ENCODE data around the gene IL16. TPM values are rescaled to one million over a fixed set of nuclear protein-coding genes. Genes with fewer than 3 reads are reported as not detected.

IL16 gene
- total RNA-seq, 1 donor from 2014 or later: 34.6 TPM

GRCh38 chr15:81301815-81302399 is 105.2 kb downstream of the IL16 start:
- H3K27ac ChIP-seq: peak overlapping the region; percentile 64
- H3K9me3 ChIP-seq: no peaks in the 10 kb centered on the region
- intact Hi-C loops (cut with DNase I): no loop called here
- peak; percentile 67 to 80 for ATAC-seq
- H3K4me1 ChIP-seq: peaks cover 71% of the 10 kb centered on the region
- no peak for TF ChIP-seq CTCF (IDR thresholded peaks at IDR 0.05)
- H3K4me3 ChIP-seq: peak overlapping the region; percentile 59
- DNase-seq: peak; percentile 75
- no peaks in the 10 kb centered on the region for H3K27me3 ChIP-seq (ENCODE audit: low read depth)
- H3K36me3 ChIP-seq: peaks cover 93% of the 10 kb centered on the region

- Histone ChIP-seq H3K4me1 (peaks cover 63% of the 10 kb centered on the region), H3K36me3 (peaks cover 99% of the 10 kb centered on the region), H3K27ac (peak overlapping the region; percentile 64), H3K9me3 (no peaks in the 10 kb centered on the region), H3K27me3 (ENCODE audit: low read depth) (no peaks in the 10 kb centered on the region), H3K4me3 (peak overlapping the region; percentile 59)
- no peak for TF ChIP-seq CTCF (IDR thresholded peaks at IDR 0.05)
- intact Hi-C loops (cut with DNase I): no loop called here
- no peak for DNase-seq
- ATAC-seq: peak; percentile 43 to 49
These were observed 106.0 kb downstream of the IL16 start for GRCh38 chr15:81302701-81303109.

- no peak overlapping the region for H3K4me3 ChIP-seq
- H3K9me3 ChIP-seq: no peaks in the 10 kb centered on the region
- H3K36me3 ChIP-seq: peaks cover 98% of the 10 kb centered on the region
- H3K27ac ChIP-seq: peak overlapping the region; percentile 74
- no peaks in the 10 kb centered on the region for H3K27me3 ChIP-seq (ENCODE audit: low read depth)
- intact Hi-C loops (cut with DNase I): no loop called here
- no peak for DNase-seq
- TF ChIP-seq CTCF (IDR thresholded peaks at IDR 0.05): no peak
- peak; percentile 5 to 26 for ATAC-seq
- H3K4me1 ChIP-seq: peaks cover 54% of the 10 kb centered on the region
These were observed 106.9 kb downstream of the IL16 start for GRCh38 chr15:81303244-81304225.

- no peaks in the 10 kb centered on the region for H3K27me3 ChIP-seq (ENCODE audit: low read depth)
- H3K4me3 ChIP-seq: no peak overlapping the region
- TF ChIP-seq CTCF (IDR thresholded peaks at IDR 0.05): no peak
- peaks cover 98% of the 10 kb centered on the region for H3K36me3 ChIP-seq
- H3K27ac ChIP-seq: peak overlapping the region; percentile 74
- DNase-seq (no peak), ATAC-seq (peak; percentile 57 to 64)
- intact Hi-C loops (cut with DNase I): no loop called here
- H3K4me1 ChIP-seq: peaks cover 50% of the 10 kb centered on the region
- H3K9me3 ChIP-seq: no peaks in the 10 kb centered on the region
These were observed 107.5 kb downstream of the IL16 start for GRCh38 chr15:81304226-81304625.

- H3K9me3 ChIP-seq: no peaks in the 10 kb centered on the region
- DNase-seq: no peak
- intact Hi-C loops (cut with DNase I): no loop called here
- no peak overlapping the region for H3K4me3 ChIP-seq
- peaks cover 77% of the 10 kb centered on the region for H3K36me3 ChIP-seq
- TF ChIP-seq CTCF (IDR thresholded peaks at IDR 0.05): no peak
- H3K27ac ChIP-seq: no peak overlapping the region
- peaks cover 39% of the 10 kb centered on the region for H3K4me1 ChIP-seq
- no peaks in the 10 kb centered on the region for H3K27me3 ChIP-seq (ENCODE audit: low read depth)
- ATAC-seq: no peak
These were observed 111.6 kb downstream of the IL16 start for GRCh38 chr15:81308260-81308659.

Data from lower lobe of right lung (tissue), 2 donors.